Measurements from ENCODE around the gene INPP5D.
"Not testable (repeated sequence)": the region's sequence is repeated elsewhere in the genome, so short reads cannot be mapped to it uniquely, and the experiment has no call there.

INPP5D gene

DNA sequence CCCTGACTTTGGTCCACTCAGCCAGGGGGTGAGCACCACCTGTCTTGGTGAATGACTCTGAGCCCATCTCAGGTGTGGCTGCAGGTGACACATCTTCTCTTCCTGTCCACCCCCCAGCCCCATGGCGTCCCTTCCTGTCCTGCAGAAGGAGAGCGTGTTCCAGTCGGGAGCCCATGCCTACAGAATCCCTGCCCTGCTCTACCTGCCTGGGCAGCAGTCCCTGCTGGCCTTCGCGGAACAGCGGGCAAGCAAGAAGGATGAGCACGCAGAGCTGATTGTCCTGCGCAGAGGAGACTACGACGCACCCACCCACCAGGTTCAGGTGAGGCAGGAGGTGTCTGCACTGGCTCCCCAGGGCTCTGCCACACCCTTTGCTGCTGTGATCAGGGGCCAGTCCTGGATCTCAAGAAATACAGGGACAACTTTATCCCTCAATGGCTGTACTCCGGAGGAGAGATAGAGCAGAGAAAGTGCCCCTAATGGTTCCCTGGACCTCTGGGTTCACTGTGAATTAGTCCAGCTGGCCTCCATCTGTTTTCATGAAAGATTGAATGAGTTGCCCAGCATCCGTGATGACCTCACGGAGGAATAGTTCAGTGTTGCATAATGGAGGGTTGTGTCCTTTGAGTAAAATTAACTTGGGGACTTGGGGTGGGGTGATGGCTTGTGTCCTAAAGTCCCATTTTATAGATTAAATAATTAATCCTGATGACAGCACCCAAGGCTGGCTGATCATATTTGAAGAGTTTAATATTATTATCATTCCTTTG, 27.4 kb upstream of the INPP5D start, which contains the start of gene NEU2:
TSS of gene NEU2 (plus strand) at position 122 of the 770 bp plus-strand sequence. CDS start at position 122, 0 bp downstream.
- no peak for DNase-seq (ENCODE audit: low spot score)

DNA sequence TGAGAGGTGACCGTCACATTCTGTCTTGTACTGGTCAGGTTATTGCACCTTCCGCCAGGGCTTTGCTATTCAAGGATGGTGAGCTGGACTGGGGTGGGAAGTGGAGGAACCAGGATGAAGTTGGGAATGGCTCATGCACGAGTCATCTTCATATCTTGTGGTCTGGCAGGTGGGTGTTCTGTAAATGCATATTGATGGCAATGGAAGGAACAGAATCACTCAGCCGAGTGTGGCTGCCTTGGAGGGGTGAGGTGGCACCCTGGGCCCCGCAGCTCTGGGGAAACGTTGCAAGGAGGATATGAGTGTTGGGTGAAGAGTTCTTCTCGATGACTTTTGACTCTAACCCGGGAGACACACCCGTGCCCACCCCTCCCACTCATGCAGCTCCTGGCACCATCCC, 26.5 kb upstream of the INPP5D start:
- DNase-seq (ENCODE audit: low spot score), result no peak

DNA sequence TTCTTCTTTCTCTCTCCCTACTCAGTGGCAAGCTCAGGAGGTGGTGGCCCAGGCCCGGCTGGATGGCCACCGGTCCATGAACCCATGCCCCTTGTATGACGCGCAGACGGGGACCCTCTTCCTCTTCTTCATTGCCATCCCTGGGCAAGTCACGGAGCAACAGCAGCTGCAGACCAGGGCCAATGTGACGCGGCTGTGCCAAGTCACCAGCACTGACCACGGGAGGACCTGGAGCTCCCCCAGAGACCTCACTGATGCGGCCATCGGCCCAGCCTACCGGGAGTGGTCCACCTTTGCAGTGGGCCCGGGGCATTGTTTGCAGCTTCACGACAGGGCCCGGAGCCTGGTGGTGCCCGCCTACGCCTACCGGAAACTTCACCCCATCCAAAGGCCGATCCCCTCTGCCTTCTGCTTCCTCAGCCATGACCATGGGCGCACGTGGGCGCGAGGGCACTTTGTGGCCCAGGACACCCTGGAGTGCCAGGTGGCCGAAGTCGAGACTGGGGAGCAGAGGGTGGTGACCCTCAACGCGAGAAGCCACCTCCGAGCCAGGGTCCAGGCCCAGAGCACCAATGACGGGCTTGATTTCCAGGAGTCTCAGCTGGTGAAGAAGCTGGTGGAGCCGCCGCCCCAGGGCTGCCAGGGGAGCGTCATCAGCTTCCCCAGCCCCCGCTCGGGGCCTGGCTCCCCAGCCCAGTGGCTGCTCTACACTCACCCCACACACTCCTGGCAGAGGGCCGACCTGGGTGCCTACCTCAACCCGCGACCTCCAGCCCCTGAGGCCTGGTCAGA, 25.9 kb upstream of the INPP5D start:
- no peak for DNase-seq (ENCODE audit: low spot score)

DNA sequence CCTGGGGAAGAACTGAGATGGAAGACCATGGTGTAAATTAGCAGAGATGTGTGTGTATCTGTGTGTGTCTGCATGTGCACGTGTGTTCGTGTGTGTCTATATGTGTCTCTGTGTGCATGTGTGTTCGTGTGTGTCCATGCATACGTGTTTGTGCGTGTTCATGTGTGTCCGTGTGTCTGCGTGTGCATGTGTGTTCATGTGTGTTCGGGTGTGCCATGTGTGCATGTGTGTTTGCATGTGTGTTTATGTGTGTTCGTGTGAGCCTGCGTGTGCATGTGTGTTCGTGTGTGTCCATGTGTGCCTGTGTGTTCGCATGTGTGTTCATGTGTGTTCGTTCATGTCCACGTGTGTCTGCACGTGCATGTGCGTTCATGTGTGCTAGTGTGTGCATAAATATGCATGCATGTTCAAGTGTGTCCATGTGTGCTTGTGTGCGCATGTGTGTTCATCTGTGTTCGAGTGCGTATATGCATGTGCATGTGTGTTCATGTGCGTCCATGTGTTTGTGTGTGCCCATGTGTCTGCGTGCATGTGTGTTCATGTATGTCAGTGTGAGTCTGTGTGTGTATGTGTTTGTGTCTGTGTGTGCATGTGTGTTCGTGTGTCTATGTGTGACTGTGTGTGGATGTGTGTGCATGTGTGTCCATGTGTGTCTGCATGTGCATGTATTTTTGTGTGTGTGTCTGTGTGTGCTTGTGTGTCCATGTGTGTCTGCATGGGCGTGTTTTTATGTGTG, 24.5 kb upstream of the INPP5D start:
- DNase-seq (ENCODE audit: low spot score), result no peak

DNA sequence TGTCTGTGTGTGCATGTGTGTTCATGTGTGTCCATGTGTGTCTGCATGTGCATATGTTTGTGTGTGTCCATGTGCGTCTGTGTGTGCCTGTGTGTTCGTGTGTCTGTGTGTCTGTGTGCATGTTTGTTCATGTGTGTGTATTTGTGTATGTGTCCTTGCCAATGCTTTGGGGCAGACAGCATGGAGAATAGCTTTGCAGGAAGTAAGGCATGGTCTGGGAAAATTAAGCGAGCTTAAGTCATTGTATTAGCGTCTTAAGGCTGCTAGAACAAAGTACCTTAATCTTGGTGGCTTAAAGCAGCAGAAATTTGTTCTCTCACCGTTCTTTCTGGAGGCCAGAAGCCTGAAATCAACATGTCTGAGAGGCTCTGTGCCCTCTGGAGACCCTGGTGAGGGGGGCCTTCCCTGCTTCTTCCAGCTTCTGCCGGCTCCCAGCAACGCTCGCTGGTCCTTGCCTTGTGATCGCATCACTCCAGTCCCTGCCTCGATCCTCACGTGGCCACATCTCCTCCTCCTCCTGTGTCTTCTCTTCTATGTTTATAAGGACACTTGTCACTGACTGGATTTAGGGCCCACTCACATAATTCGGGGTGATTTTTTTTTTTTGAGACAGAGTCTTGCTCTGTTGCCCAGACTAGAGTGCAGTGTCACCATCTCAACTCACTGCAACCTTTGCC, 23.8 kb upstream of the INPP5D start:
- no peak for DNase-seq (ENCODE audit: low spot score)

DNA sequence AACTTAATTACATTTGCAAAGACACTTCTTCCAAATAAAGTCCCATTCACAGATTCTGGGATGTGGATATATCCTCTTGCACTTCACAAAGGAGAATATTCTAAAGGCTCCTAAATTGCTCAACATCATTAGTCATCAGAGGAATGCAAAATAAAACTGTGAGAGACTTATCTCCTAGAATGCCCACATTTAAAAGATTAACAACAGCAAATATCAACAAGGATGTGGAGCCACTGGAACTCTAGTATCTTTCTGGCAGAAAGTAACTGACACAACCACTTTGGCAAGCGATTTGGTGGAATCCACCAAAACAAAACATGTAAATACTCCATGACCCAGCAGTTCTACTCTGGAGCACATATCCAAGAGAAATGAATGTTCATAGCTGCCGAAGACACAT, 23.1 kb upstream of the INPP5D start:
- no peak for DNase-seq (ENCODE audit: low spot score)

DNA sequence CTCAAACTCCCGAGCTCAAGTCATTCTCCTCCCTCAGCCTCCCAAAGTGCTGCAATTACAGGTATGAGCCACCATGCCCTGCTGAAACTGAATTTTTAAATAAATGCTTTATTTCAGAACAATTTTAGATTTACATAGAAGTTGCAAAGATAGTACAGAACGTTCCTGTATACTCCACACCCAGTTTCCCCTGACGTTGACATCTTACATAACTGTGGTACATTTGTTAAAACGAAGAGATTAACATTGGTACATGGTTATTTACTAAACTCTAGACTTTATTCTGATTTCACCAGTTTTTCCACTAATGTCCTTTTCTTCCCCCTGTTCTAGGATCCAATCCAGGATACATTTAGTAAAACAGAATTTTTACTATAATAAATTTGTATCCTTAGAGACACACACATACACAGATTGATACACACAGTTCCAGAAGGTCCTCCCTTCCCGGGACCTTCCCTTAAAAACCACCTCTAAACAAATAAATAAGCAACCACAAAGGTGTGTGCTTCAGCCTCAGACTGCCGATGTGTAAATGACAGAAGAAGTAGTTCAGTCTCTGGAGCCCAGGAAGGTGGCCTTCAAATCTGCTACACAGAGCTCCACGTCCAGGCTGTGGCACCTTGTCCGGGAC, 20.8 kb upstream of the INPP5D start:
- DNase-seq (ENCODE audit: low spot score), result no peak

DNA sequence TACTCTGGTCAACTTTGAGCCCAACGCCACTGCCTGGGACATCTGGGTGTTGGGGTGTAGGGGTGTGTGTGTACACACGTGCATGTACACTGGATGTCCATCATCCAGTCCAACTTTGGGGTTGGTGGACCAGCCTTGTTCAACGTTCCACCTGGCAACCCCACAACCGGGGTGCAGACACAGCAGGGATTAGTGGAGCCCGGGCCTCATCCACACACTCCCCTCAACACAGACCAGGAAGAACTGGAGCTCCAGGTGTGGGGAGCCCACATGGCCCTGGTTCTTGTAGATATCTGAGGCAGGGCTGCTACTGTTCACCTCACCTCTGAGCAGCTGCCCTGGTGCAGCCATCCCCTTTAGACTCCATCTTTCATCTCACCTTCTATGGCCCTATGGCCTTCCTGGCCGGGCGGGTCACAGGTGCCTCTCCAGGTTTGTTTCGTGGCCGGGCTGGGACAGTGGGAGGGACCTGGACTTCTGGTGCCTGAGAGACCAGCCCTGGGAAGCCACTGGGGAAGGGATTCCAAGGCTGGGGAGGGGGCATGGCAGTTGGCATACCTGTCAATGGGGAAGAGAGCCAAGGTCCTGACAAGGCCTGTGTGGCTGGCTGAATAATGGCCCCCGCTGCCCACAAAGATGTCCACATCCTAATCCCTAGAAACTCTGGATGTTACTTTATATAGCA, 20.2 kb upstream of the INPP5D start:
- DNase-seq (ENCODE audit: low spot score), result no peak

DNA sequence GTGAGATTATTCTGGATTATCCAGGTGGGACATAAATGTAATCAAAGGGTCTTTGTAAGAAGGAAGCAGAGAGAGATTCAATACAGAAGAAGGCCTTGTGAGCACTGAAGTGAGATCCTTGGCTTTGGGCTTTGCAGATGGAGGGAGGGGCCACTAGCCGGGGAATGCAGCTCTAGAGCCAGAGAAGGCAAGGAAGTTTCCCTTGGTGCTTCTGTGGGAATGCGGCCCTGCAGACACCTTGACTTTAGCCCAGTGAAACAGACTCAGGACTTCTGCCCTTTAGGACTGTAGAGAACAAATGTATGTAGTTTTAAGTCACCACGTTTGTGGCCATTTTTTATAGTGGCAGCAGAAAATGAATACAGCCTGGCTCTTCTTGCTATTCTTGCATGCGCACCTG, 19.6 kb upstream of the INPP5D start:
- DNase-seq (ENCODE audit: low spot score), result no peak

DNA sequence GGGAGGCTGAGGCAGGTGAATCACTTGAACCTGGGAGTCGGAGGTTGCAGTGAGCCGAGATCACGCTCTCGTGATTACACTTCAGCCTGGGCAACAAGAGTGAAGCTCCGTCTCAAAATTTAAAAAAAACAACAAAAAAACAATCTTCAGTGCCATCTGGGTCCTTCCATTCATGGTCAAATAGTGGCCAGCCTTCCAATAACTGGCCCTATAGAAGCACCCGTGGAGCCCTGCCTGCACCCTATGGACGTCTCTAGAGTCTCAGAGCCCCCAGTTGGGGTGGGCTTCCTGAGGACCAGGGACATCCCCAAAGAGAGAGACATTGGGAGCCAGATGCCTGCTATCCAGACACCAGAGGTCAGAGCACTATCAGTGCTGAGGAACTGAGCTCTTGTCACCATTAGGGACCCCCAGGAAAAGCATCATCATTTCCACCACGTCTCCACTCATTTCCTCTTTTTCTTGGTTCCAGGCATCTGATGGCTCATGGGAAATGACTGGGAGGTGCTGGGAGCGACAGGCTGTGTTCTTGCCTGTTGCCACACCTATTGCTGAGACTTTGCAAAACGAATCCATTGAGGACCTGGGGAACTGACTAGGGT, 18.3 kb upstream of the INPP5D start:
- no peak for DNase-seq (ENCODE audit: low spot score)

DNA sequence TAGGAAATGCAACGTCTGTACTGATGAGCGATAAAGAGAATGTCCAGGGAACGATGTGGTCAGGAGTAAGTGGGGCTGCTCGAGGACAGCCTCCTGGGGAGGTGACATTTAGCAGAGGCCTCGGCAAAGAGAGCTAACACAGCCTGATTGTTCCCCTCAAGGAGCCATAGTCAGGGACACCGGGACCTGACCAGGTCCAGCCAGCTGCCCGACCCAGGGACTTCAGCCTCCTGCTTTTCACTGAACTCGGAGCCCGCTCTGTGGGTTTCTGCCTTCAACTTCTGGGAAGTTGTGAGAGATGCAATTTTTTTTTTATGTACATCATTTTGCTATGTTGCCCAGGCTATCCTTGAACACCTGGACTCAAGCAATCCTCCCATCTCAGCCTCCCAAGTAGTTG, 17.6 kb upstream of the INPP5D start:
- no peak for DNase-seq (ENCODE audit: low spot score)

DNA sequence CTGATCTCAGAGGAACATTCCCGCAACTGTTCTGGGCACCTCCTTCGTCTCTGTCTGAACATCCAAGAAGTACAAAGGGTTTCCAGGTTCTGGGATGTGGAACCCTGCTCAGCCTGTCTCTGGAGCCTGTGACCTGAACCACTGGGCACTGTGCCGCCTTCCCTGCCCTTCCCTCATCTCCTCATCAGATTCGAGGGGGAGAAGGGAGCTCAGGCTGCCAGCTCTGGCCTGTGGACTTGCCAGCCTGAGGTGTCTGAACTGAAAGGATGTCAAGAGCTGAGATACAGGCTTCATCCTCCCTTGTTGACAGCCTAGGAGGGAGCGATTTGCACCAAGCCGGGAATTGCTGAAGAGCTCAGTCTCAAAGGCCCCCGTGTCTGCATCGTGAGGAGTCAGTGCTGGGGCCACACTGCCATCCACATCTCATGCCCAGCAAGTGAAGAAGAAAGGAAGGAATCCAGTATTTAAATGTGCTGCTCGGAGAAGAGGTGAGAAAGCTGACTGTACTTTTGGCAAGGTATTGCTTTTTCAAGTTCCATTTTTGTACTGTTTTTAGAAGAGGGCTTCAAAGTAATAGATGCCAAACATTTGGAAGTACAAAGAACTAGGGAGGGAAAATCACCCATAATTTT, 15.1 kb upstream of the INPP5D start:
- no peak for DNase-seq (ENCODE audit: low spot score)

DNA sequence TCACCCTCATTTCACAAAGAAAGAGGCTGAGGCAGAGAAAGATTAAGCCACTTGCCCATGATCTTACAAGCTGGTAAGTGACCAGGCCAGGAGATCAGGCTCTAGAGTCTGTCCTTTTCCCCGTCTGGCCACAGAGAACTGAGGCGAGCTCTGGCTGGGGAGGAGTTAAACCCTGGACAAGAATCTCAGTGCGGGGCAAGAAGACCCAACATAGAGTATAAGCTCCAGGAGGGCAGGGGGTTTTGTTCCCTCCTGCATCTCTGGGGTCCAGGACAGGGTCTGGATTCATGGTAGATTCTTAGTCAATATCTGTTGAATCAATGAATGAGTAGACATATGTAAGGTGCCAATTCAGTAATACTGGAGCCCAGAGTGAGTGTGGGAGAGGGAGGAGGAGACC, 12.9 kb upstream of the INPP5D start:
- no peak for DNase-seq (ENCODE audit: low spot score)

DNA sequence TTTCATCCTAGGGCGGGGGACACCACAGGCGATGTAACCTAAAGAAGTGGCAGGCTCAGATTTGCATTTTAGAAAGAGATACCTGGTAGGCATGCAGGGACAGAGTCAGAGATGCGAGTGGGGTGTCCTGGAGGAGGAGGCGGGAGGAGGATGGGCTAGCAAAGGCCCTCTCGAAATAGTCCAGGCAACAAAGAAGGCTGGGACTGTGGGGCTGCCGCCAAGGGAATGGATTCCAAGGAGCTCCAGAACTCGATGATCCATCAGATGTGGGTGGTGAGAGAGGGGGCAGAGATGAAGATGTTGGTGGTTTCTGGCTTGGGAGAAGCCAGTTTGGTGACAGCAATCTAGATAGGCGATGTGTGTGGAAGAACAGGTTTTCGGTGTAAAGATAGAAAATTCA, 12.5 kb upstream of the INPP5D start:
- no peak for DNase-seq (ENCODE audit: low spot score)

DNA sequence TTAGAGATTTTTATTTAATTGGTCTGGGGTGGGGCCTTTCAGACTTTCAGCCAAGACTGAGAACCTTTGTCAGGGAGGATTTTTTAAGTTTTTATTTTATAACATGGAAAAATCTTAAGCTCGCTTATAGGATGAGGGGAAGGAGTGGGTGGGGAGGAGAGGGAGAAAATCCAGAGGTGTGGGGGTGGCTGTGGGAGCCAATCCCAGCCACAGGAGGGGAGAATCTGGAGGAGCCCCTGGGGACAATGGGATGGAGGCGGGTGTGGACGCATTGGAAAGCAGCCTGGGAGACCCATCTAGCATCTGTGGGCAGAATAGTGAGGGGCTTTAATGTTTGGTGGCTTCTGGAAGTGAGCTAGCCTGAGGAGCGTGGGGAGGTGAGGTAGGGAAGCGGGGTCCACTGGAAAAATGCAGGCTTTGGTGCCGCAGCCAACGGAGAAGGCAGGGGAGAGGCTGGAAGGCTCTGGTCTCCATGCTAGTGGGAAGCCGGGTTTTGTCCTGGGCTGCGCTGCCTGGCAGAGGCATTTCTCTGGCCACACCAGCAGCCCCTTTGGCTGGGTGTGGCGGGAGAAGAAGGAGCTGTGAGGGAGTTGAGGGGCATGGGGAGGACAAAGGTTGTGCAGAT, 11.5 kb upstream of the INPP5D start:
- DNase-seq (ENCODE audit: low spot score), result no peak

DNA sequence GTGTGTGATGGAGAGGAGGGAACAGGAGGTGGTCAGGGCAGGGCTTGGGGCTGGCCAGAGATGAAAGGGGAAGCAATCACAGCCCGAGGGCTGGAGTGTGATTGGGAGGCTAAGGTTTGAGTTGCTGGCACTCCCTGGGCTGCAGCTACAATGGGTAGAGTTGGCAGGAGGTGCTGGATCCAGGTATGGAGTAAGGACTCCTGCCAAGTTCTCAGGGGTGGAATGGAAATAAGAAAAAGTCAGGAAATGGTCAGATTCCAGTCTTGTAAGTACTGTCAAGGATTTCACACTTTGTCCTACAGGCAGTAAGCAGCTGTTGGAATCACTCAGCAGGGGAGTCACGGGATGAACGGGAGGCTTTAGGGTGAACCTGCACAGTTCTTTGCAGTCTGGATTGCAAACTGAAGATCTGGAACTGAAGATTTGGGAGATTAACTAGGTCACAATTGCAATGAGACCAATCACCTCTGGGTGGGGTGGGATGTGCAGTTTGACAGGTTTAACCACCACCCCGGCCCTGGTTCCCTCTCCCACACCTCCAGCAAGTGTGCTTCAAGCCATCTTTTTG, 10.9 kb upstream of the INPP5D start:
- DNase-seq (ENCODE audit: low spot score), result no peak

DNA sequence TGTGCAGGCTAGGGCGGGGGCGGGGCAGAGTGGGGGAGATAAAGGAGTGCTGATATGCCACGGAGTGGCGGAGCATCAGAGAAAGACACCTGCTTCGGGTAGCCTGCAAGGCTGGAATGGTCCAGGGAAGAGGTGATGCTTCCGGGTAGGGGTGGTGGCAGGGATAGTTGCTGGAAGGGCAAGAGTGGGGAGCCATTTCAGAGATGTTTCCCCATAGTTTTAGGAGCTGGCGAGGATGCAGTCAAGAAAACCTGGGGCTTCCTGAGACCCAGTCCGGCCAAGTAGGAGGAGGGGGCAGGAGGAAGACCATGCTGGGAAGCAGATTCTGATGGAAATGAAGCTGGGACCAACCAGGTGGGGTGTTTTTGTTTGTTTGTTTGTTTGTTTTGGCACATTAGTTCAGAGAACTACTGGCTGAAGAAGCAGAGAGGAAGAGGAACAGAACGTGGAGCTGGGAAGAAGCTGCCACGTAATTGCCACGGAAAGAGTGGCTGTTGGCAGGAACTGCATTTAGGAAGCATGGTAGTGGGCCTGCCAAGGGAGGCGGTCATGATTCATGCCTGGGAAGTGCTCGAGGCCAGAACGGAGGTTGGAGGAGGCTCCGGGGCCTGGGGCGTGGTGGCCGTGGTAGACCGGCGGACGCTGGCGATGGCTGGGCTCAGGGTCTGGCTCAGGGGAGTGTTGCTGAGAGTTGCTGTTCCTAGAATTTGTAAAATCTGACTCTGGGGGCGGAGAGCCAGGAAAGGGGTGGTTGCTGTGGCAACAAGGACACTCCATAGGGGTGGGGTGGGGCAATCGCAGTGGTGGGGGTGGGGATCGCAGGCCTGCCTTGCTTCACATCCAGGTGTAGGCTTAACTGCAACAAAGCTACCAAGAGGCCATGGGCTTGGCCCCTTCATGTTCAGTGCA, 8.6 kb upstream of the INPP5D start:
- peak; percentile 73 for DNase-seq (ENCODE audit: low spot score)

DNA sequence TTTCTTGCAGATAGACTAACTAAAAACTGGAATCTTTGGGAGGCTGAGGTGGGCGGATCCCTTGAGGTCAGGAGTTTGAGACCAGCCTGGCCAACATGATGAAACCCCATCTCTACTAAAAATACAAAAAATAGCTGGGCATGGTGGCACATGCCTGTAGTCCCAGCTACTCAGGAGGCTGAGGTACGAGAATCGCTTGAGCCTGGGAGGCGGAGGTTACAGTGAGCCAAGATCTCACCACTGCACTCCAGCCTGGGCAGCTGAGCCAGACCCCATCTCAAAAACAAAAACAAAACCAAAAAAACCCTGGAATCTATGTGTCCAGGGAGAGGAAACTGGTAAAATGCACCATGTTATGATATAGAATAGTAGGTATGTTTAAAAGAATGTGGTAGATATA, 7.6 kb upstream of the INPP5D start:
- not testable (repeated sequence) for DNase-seq (ENCODE audit: low spot score)

Data from left forelimb (tissue), 1 donor.